Vagina (tissue), 2 donors: Measurements from ENCODE around the gene FLT1. TPM values are rescaled to one million over a fixed set of nuclear protein-coding genes. Genes with fewer than 3 reads are reported as not detected.

ENCODE experiments used
- DNase-seq, 2 donors: peaks; one replicate each; pipeline ENCODE4 v3.0.0-alpha.2; 2017; ENCODE audit errors: extremely low spot score in 2 of 2
- H3K27ac ChIP-seq: fragments of 200-600 bp; sonication (generic); one replicate; pipeline ENCODE4 v1.5.1; 2019
- H3K27me3 ChIP-seq: fragments of 200-600 bp; sonication (generic); one replicate; pipeline ENCODE4 v1.5.1; 2019
- H3K36me3 ChIP-seq, 2 donors: fragments of 200-600 bp; sonication (generic); one replicate each; pipeline ENCODE4 v1.5.1; 2017 to 2019
- H3K4me1 ChIP-seq: fragments of 200-600 bp; sonication (generic); one replicate; pipeline ENCODE4 v1.5.1; 2019
- H3K4me3 ChIP-seq, 2 donors: fragments of 200-600 bp; sonication (generic); 1 replicate in 1 of 2; 2 replicates in 1 of 2; pipeline ENCODE4 v1.5.1; 2016 to 2019
- H3K9me3 ChIP-seq: fragments of 200-600 bp; sonication (generic); one replicate; pipeline ENCODE4 v1.5.1; 2019
- CTCF ChIP-seq, 3 experiments: fragments of 450-650 bp in 2 of 3; fragments of 200-600 bp in 1 of 3; sonication (generic) in 1 of 3; IDR thresholded peaks; one replicate each; pipeline ENCODE4 v1.5.1; 2017 to 2019; ENCODE audit warnings: antibody characterized with exemption in 3 of 3, mild to moderate bottlenecking in 2 of 3, moderate library complexity in 2 of 3
- POLR2A ChIP-seq, 2 donors: fragments of 450-650 bp; IDR thresholded peaks; one replicate each; pipeline ENCODE4 v1.6.1; 2017; ENCODE audit warnings: antibody characterized with exemption in 2 of 2, mild to moderate bottlenecking in 2 of 2, moderate library complexity in 2 of 2
- POLR2AphosphoS5 ChIP-seq, 2 donors: sonication (generic); formaldehyde crosslinking; IDR thresholded peaks; one replicate each; pipeline ENCODE4 v1.9.0; 2017; ENCODE audit warnings: antibody characterized with exemption in 2 of 2, mild to moderate bottlenecking in 2 of 2, low read depth in 1 of 2; ENCODE audit not compliant: insufficient read depth in 1 of 2
- intact Hi-C: fragments of 100-400 bp; cut with DNase I; formaldehyde crosslinking; loops from one replicate; pipeline ENCODE4 v1.15.1; 2023
- total RNA-seq: library from RNA; depleted of rRNA; stranded (reverse); fragments of >200 nt; gene quantifications from one replicate; pipeline ENCODE4 v1.2.3, GENCODE V29; 2016

FLT1 gene
- total RNA-seq, 1 donor from 2014 or later = 18.9 TPM

- no peak for DNase-seq
- H3K4me3 ChIP-seq = no peak overlapping the region
Observed at GRCh38 chr13:28394422-28394821, 100.5 kb downstream of the FLT1 start.

GRCh38 chr13:28392896-28393505 is 101.9 kb downstream of the FLT1 start:
- Histone ChIP-seq H3K36me3 (no peaks in the 10 kb centered on the region), H3K4me3 (no peak overlapping the region), H3K4me1 (no peaks in the 10 kb centered on the region), H3K27ac (no peak overlapping the region), H3K9me3 (no peaks in the 10 kb centered on the region), H3K27me3 (no peaks in the 10 kb centered on the region)
- TF ChIP-seq POLR2A (IDR thresholded peaks at IDR 0.05) (no peak), POLR2AphosphoS5 (IDR thresholded peaks at IDR 0.05; ENCODE audit: insufficient read depth in 1 of 2, low read depth in 1 of 2) (no peak)
- no peak for DNase-seq
- intact Hi-C loops = no loop called here

More at GRCh38 chr13:28394422-28394821, 100.5 kb downstream of the FLT1 start:
- no peaks in the 10 kb centered on the region for H3K9me3 ChIP-seq
- no peaks in the 10 kb centered on the region for H3K36me3 ChIP-seq
- no peak overlapping the region for H3K27ac ChIP-seq
- intact Hi-C loops = no loop called here
- no peaks in the 10 kb centered on the region for H3K27me3 ChIP-seq
- H3K4me1 ChIP-seq = no peaks in the 10 kb centered on the region
- TF ChIP-seq POLR2AphosphoS5 (IDR thresholded peaks at IDR 0.05; ENCODE audit: insufficient read depth in 1 of 2, low read depth in 1 of 2) (no peak), CTCF (IDR thresholded peaks at IDR 0.05) (no peak), POLR2A (IDR thresholded peaks at IDR 0.05) (no peak)

- Histone ChIP-seq H3K27ac (no peak overlapping the region), H3K27me3 (no peaks in the 10 kb centered on the region), H3K36me3 (no peaks in the 10 kb centered on the region), H3K4me1 (no peaks in the 10 kb centered on the region), H3K9me3 (no peaks in the 10 kb centered on the region), H3K4me3 (no peak overlapping the region)
- TF ChIP-seq POLR2AphosphoS5 (IDR thresholded peaks at IDR 0.05; ENCODE audit: insufficient read depth in 1 of 2, low read depth in 1 of 2) (peak in 1 of 2 donors; percentile 68), CTCF (IDR thresholded peaks at IDR 0.05) (no peak), POLR2A (IDR thresholded peaks at IDR 0.05) (no peak)
- intact Hi-C loops = no loop called here
- DNase-seq = no peak
Observed at GRCh38 chr13:28392428-28392827, 102.5 kb downstream of the FLT1 start.

GRCh38 chr13:28387740-28388501 is 107.0 kb downstream of the FLT1 start:
- intact Hi-C loops = no loop called here
- DNase-seq = no peak
- TF ChIP-seq CTCF (IDR thresholded peaks at IDR 0.05) = no peak
- H3K4me1 ChIP-seq = no peaks in the 10 kb centered on the region
- no peaks in the 10 kb centered on the region for H3K9me3 ChIP-seq
- H3K27me3 ChIP-seq = no peaks in the 10 kb centered on the region
- no peak overlapping the region for H3K4me3 ChIP-seq
- H3K27ac ChIP-seq = no peak overlapping the region
- H3K36me3 ChIP-seq = no peaks in the 10 kb centered on the region

DNA sequence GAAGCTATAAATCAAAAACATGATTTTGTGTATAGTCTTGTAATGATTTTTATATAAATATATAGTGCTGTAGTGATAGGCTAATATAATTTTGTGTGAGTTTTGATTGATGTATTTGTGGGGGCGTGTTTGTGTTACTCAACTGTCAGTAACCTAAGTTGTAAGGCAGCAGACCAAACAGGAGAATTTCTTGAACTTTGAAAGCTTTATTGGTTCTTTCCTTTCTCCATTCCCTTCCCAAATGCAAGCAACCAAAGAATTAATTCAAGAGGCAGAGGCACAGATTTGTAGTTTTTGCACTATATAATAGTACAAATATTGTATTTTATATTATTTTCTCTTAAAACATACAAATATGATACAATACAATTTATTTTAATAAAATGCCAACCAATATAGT is 109.6 kb downstream of the FLT1 start:
- DNase-seq = no peak
- Histone ChIP-seq H3K4me1 (no peaks in the 10 kb centered on the region), H3K36me3 (no peaks in the 10 kb centered on the region), H3K9me3 (no peaks in the 10 kb centered on the region), H3K27ac (no peak overlapping the region), H3K4me3 (no peak overlapping the region), H3K27me3 (no peaks in the 10 kb centered on the region)
- TF ChIP-seq POLR2A (IDR thresholded peaks at IDR 0.05) = no peak
- no peak for TF ChIP-seq CTCF (IDR thresholded peaks at IDR 0.05)
- TF ChIP-seq POLR2AphosphoS5 (IDR thresholded peaks at IDR 0.05; ENCODE audit: insufficient read depth in 1 of 2, low read depth in 1 of 2) = no peak
- intact Hi-C loops = no loop called here
